Suprapubic skin (tissue), 4 donors: Measurements from ENCODE around the gene ADAMTS9.

Source experiments
- EP300 ChIP-seq: sonication (generic); formaldehyde crosslinking; IDR thresholded peaks from one replicate; pipeline ENCODE4 v1.6.1; 2017; ENCODE audit warnings: antibody characterized with exemption
- POLR2A ChIP-seq, 2 donors: fragments of 450-650 bp; IDR thresholded peaks; one replicate each; pipeline ENCODE4 v1.6.1; 2017; ENCODE audit warnings: antibody characterized with exemption in 2 of 2, mild to moderate bottlenecking in 2 of 2, moderate library complexity in 2 of 2
- POLR2AphosphoS5 ChIP-seq, 3 donors: sonication (generic); formaldehyde crosslinking; IDR thresholded peaks; one replicate each; pipeline ENCODE4 v1.6.1; 2017; ENCODE audit warnings: antibody characterized with exemption in 3 of 3
- TF ChIP-seq, protein P1 (sequence below), 2 donors: fragments of 200-600 bp in 1 of 2; fragments of 450-650 bp in 1 of 2; sonication (generic) in 1 of 2; IDR thresholded peaks; one replicate each; pipeline ENCODE4 v1.5.1; 2016 to 2019; ENCODE audit warnings: antibody characterized with exemption in 2 of 2, mild to moderate bottlenecking in 1 of 2, moderate library complexity in 1 of 2

DNA sequence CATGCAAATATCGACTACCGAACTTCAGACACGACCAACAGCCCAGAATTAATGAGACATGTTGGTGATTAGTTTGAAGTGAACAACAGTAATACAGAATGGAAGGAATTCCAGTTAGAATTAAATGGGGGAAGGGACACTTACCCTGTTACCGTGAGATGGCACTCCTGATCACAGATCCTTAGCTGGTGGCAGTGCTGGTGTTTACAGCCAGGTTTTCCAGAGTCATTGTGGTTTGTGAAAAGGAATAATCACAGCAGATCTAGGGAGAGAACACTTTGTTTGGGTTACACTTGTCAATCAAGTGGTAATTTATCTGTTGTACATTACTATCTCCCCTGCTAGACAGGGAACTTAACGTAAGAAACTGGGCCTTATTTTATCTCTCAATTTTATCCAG is 217.4 kb downstream of the ADAMTS9 start:
- TF ChIP-seq, protein P1, sequence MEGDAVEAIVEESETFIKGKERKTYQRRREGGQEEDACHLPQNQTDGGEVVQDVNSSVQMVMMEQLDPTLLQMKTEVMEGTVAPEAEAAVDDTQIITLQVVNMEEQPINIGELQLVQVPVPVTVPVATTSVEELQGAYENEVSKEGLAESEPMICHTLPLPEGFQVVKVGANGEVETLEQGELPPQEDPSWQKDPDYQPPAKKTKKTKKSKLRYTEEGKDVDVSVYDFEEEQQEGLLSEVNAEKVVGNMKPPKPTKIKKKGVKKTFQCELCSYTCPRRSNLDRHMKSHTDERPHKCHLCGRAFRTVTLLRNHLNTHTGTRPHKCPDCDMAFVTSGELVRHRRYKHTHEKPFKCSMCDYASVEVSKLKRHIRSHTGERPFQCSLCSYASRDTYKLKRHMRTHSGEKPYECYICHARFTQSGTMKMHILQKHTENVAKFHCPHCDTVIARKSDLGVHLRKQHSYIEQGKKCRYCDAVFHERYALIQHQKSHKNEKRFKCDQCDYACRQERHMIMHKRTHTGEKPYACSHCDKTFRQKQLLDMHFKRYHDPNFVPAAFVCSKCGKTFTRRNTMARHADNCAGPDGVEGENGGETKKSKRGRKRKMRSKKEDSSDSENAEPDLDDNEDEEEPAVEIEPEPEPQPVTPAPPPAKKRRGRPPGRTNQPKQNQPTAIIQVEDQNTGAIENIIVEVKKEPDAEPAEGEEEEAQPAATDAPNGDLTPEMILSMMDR (IDR thresholded peaks at IDR 0.05): no peak
- TF ChIP-seq POLR2AphosphoS5 (IDR thresholded peaks at IDR 0.05) (no peak), EP300 (no peak), POLR2A (IDR thresholded peaks at IDR 0.05) (no peak)
